H9 (cell line): ENCODE results near the gene DLEC1. TPM values are rescaled to one million over a fixed set of nuclear protein-coding genes. Genes with fewer than 3 reads are reported as not detected.

ENCODE experiments used
- DNase-seq: peaks from one replicate; pipeline ENCODE4 v3.0.0-alpha.2; 2017
- H2AFZ ChIP-seq: one replicate; pipeline ENCODE4 v1.6.1; 2013; ENCODE audit warnings: mild to moderate bottlenecking, low read length, control low read depth, moderate library complexity
- H2AK5ac ChIP-seq: 2 replicates; pipeline ENCODE4 v1.6.1; 2013; ENCODE audit warnings: low read length, control low read depth, mixed read lengths; ENCODE audit not compliant: insufficient read length
- H2BK120ac ChIP-seq: one replicate; pipeline ENCODE4 v1.6.1; 2013; ENCODE audit warnings: low read depth, mild to moderate bottlenecking, low read length, control low read depth, inconsistent platforms; ENCODE audit not compliant: poor library complexity, severe bottlenecking
- H2BK12ac ChIP-seq: 2 replicates; pipeline ENCODE4 v1.6.1; 2013; ENCODE audit warnings: low read length, control low read depth, mixed read lengths, low read depth; ENCODE audit not compliant: insufficient read length
- H2BK15ac ChIP-seq: 2 replicates; pipeline ENCODE4 v1.6.1; 2013; ENCODE audit warnings: low read depth, low read length, control low read depth
- H2BK20ac ChIP-seq: one replicate; pipeline ENCODE4 v1.6.1; 2013; ENCODE audit warnings: low read depth, mild to moderate bottlenecking, low read length, control low read depth, inconsistent platforms; ENCODE audit not compliant: poor library complexity, severe bottlenecking
- H2BK5ac ChIP-seq: 2 replicates; pipeline ENCODE4 v1.6.1; 2013; ENCODE audit warnings: low read length, control low read depth, mixed read lengths; ENCODE audit not compliant: insufficient read length
- H3K14ac ChIP-seq: 2 replicates; pipeline ENCODE4 v1.6.1; 2013; ENCODE audit warnings: low read length, control low read depth; ENCODE audit not compliant: insufficient read depth
- H3K18ac ChIP-seq: 2 replicates; pipeline ENCODE4 v1.6.1; 2013; ENCODE audit warnings: low read depth, mild to moderate bottlenecking, mixed read lengths, low read length, control low read depth; ENCODE audit not compliant: insufficient read length
- H3K23ac ChIP-seq: 2 replicates; pipeline ENCODE4 v1.6.1; 2013; ENCODE audit warnings: low read length, control low read depth, mixed read lengths, low read depth; ENCODE audit not compliant: insufficient read length
- H3K23me2 ChIP-seq: 2 replicates; pipeline ENCODE4 v1.6.1; 2013; ENCODE audit warnings: low read depth, mild to moderate bottlenecking, mixed read lengths, low read length, control low read depth; ENCODE audit not compliant: insufficient read length, poor library complexity, severe bottlenecking
- H3K27ac ChIP-seq: 2 replicates; pipeline ENCODE4 v1.5.1; 2013; ENCODE audit warnings: low read length, control low read depth, mixed read lengths, low read depth; ENCODE audit not compliant: insufficient read length
- H3K27me3 ChIP-seq: 2 replicates; pipeline ENCODE4 v1.6.1; 2013; ENCODE audit warnings: low read length, control low read depth, inconsistent platforms; ENCODE audit not compliant: insufficient read depth
- H3K4ac ChIP-seq: 2 replicates; pipeline ENCODE4 v1.6.1; 2013; ENCODE audit warnings: low read depth, mild to moderate bottlenecking, control low read depth, inconsistent platforms, low read length, moderate library complexity
- H3K4me1 ChIP-seq: 2 replicates; pipeline ENCODE4 v1.6.1; 2013; ENCODE audit warnings: low read length, control low read depth, inconsistent platforms; ENCODE audit not compliant: insufficient read depth
- H3K4me2 ChIP-seq: 2 replicates; pipeline ENCODE4 v1.6.1; 2013; ENCODE audit warnings: low read length, control low read depth, mixed read lengths; ENCODE audit not compliant: insufficient read length, insufficient read depth
- H3K56ac ChIP-seq: 2 replicates; pipeline ENCODE4 v1.6.1; 2013; ENCODE audit warnings: low read depth, mild to moderate bottlenecking, mixed read lengths, low read length, control low read depth; ENCODE audit not compliant: insufficient read length
- H3K79me1 ChIP-seq: 2 replicates; pipeline ENCODE4 v1.6.1; 2013; ENCODE audit warnings: low read depth, mild to moderate bottlenecking, moderate library complexity, low read length, control low read depth, inconsistent platforms; ENCODE audit not compliant: insufficient read depth, poor library complexity, severe bottlenecking
- H3K79me2 ChIP-seq: 2 replicates; pipeline ENCODE4 v1.6.1; 2013; ENCODE audit warnings: low read length, control low read depth, inconsistent platforms; ENCODE audit not compliant: insufficient read depth
- H3K9ac ChIP-seq: 2 replicates; pipeline ENCODE4 v1.6.1; 2013; ENCODE audit warnings: low read length, control low read depth, mixed read lengths; ENCODE audit not compliant: insufficient read length; ENCODE audit errors: extremely low read depth
- H3K9me3 ChIP-seq: one replicate; pipeline ENCODE4 v1.6.1; 2013; ENCODE audit warnings: low read depth, low read length, inconsistent platforms; ENCODE audit not compliant: control insufficient read depth
- H3T11ph ChIP-seq: one replicate; pipeline ENCODE4 v1.6.1; 2013; ENCODE audit warnings: mild to moderate bottlenecking, low read length, control low read depth, inconsistent platforms
- H4K20me1 ChIP-seq: one replicate; pipeline ENCODE4 v1.6.1; 2013; ENCODE audit not compliant: control insufficient read depth, insufficient read length, insufficient read depth
- H4K5ac ChIP-seq: 2 replicates; pipeline ENCODE4 v1.6.1; 2013; ENCODE audit warnings: low read depth, mild to moderate bottlenecking, mixed read lengths, low read length, control low read depth; ENCODE audit not compliant: insufficient read length
- H4K8ac ChIP-seq: replicated peaks from 2 replicates; pipeline ENCODE4 v1.6.1; 2013; ENCODE audit warnings: low read length, control low read depth, mixed read lengths, low read depth; ENCODE audit not compliant: insufficient read length
- H4K91ac ChIP-seq: 2 replicates; pipeline ENCODE4 v1.6.1; 2013; ENCODE audit warnings: low read depth, mild to moderate bottlenecking, moderate library complexity, mixed read lengths, low read length, control low read depth; ENCODE audit not compliant: insufficient read length
- H3K27ac Mint-ChIP-seq, 3 experiments: 2 replicates in 2 of 3; 3 replicates in 1 of 3; pipeline ENCODE4 v1.8.0; 2020 to 2021; ENCODE audit warnings: mixed read lengths in 3 of 3, mild to moderate bottlenecking in 1 of 3, moderate library complexity in 1 of 3
- H3K27me3 Mint-ChIP-seq: 2 replicates; pipeline ENCODE4 v1.8.0; 2021; ENCODE audit warnings: low read depth, mild to moderate bottlenecking, moderate library complexity, mixed read lengths
- H3K36me3 Mint-ChIP-seq, 3 experiments: 2 replicates in 2 of 3; 3 replicates in 1 of 3; pipeline ENCODE4 v1.8.0; 2020 to 2021; ENCODE audit warnings: low read depth in 3 of 3, mixed read lengths in 3 of 3; ENCODE audit not compliant: insufficient read depth in 1 of 3
- H3K4me1 Mint-ChIP-seq, 2 experiments: 2 replicates each; pipeline ENCODE4 v1.8.0; 2020; ENCODE audit warnings: mixed read lengths in 2 of 2
- H3K4me3 Mint-ChIP-seq, 2 experiments: 2 replicates in 1 of 2; 3 replicates in 1 of 2; pipeline ENCODE4 v1.8.0; 2020 to 2021; ENCODE audit warnings: mild to moderate bottlenecking in 2 of 2, mixed read lengths in 2 of 2, moderate library complexity in 1 of 2
- H3K9me3 Mint-ChIP-seq, 2 experiments: 2 replicates in 1 of 2; 3 replicates in 1 of 2; pipeline ENCODE4 v1.8.0; 2020; ENCODE audit warnings: mild to moderate bottlenecking in 2 of 2, mixed read lengths in 2 of 2, moderate library complexity in 1 of 2
- CTCF ChIP-seq: fragments of 200-600 bp; sonication (generic); conservative IDR thresholded peaks from 3 replicates; pipeline ENCODE4 v1.8.0; 2021; ENCODE audit warnings: antibody characterized with exemption, mild to moderate bottlenecking
- WGBS: extraction: QIAGEN DNeasy Blood & Tissue Kit; methylation state at CpG from one replicate; pipeline ENCODE4 v1.1.7; 2013; ENCODE audit warnings: missing lambda C conversion rate, low lambda C conversion rate, mixed read lengths; ENCODE audit not compliant: insufficient read length; ENCODE audit errors: extremely low coverage; 5-methylcytosine and 5-hydroxymethylcytosine counted together
- total RNA-seq: library from RNA; stranded (reverse); gene quantifications from 2 replicates; pipeline ENCODE4 v1.2.1, GENCODE V29; 2021

DLEC1 gene
- total RNA-seq, 1 experiment from 2014 or later = 2.1 TPM

DNA sequence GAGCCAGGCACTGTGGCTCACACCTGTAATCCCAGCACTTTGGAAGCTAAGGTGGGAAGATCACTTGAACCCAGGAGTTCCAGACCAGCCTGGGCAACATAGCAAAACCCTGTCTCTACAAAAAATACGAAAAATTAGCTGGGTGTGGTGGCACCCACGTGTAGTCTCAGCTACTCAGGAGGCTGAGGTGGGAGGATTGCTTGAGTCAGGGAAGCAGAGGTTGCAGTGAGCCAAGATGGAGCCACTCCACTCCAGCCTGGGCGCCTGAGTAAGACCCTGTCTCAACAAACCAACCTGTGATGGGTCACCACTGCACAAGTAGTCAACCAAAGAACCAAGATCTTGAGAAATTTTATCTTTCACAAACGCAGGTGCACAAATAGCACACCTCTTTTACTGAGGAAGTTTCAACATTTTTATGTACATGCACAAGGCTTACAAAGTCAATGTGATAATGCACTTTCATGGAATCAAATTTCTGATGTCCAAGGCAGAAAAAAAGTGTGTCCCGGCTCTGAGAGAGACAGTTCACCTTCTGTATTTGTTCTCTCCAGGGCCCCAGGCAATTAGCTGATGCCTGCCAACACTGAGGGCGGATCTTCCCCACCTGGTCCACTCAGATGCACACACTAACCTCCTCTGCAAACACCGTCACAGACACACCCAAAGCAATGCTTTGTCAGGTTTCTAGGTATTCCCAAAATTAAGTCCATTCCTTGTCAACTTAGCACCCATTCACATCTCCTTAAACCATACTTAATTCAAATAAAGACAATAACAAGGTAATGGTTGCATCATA, 85.5 kb downstream of the DLEC1 start:
- no peak overlapping the region for H3K14ac ChIP-seq
- no peak overlapping the region for H3K4me2 ChIP-seq
- no CpG with 5 or more reads among the region's 7 CpGs for WGBS
- no peak overlapping the region for H2BK5ac ChIP-seq
- H3K4me1 Mint-ChIP-seq = no peaks in the 10 kb centered on the region
- H3K27ac Mint-ChIP-seq = no peak overlapping the region
- H2BK120ac ChIP-seq = no peak overlapping the region
- H4K91ac ChIP-seq = no peak overlapping the region
- H3K27me3 ChIP-seq = no peaks in the 10 kb centered on the region
- no peaks in the 10 kb centered on the region; the same call in 1 of the 2 replicates for H3K27me3 Mint-ChIP-seq
- H4K8ac ChIP-seq = no peak overlapping the region
- no peaks in the 10 kb centered on the region for H3K79me1 ChIP-seq
- H4K5ac ChIP-seq = no peak overlapping the region
- H3K27ac ChIP-seq = no peak overlapping the region
- no peak overlapping the region for H3T11ph ChIP-seq
- no peaks in the 10 kb centered on the region for H3K9me3 Mint-ChIP-seq
- no peak overlapping the region for H3K4ac ChIP-seq
- H2BK20ac ChIP-seq = no peak overlapping the region
- H3K23ac ChIP-seq = no peak overlapping the region
- no peak overlapping the region for H2BK12ac ChIP-seq
- no peak overlapping the region for H2BK15ac ChIP-seq
- no peak for TF ChIP-seq CTCF
- H3K23me2 ChIP-seq = no peaks in the 10 kb centered on the region
- no peaks in the 10 kb centered on the region for H3K9me3 ChIP-seq
- H2AFZ ChIP-seq = no peak overlapping the region
- no peak overlapping the region for H3K9ac ChIP-seq
- H3K4me1 ChIP-seq = no peaks in the 10 kb centered on the region
- H3K18ac ChIP-seq = no peak overlapping the region
- peaks cover 52 to 85% (median 75%) of the 10 kb centered on the region in 3 experiments for H3K36me3 Mint-ChIP-seq
- H3K56ac ChIP-seq = no peak overlapping the region
- H2AK5ac ChIP-seq = no peak overlapping the region
- H3K4me3 Mint-ChIP-seq = no peak overlapping the region
- no peaks in the 10 kb centered on the region for H4K20me1 ChIP-seq
- no peak for DNase-seq
- H3K79me2 ChIP-seq = no peaks in the 10 kb centered on the region
